HK-2 (cell line): ENCODE measurements around the gene SYNRG.

ENCODE experiments used
- DNase-seq: peaks from one replicate; pipeline ENCODE4 v3.0.0-alpha.2; 2018; ENCODE audit not compliant: unreplicated experiment

The SYNRG gene

GRCh38 chr17:37500378-37500777, 108.8 kb downstream of the SYNRG start:
- no peak for DNase-seq

DNA sequence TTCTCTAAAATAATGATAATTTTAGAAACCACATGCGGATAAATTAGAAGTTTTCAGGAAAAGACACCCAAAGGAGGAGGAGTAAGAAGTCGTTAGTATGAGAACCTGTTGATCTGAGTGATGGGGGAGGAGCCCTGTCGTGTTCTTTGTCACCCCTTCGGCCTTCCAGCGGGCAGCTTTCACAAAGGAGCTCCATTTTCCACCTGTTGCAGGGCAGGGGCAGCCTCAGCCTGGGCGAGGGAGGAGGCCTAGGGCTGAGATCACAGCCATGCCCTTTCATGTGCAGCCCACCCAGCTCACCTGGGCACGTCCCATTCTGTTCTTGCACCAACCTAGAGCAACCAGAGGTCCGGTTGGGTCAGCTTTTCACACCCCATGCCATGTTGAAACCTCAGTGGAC, 114.2 kb downstream of the SYNRG start:
- DNase-seq = no peak

DNA sequence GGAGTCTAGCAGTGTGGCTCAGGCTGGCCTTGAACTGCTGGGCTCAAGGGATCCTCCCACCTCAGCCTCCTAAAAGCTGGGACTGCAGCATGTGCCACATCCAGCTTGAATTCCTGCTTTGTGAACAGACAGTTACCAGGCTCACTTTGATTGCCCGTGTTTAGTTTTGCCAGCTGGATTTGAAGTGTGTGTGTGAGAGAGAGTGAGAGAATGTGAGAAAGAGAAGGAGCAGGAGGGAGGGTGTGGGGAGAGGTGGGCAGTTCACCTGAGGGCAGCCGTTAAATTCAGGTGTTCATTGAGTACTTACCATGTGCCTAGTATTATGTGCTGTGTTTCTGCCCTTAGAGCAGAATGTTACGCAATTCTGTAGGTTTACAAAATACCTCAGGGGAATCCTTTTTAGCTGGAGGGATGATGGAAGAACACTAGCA, 114.8 kb downstream of the SYNRG start:
- DNase-seq = no peak

GRCh38 chr17:37493249-37494027, 115.8 kb downstream of the SYNRG start:
- peak; percentile 21 for DNase-seq

DNA sequence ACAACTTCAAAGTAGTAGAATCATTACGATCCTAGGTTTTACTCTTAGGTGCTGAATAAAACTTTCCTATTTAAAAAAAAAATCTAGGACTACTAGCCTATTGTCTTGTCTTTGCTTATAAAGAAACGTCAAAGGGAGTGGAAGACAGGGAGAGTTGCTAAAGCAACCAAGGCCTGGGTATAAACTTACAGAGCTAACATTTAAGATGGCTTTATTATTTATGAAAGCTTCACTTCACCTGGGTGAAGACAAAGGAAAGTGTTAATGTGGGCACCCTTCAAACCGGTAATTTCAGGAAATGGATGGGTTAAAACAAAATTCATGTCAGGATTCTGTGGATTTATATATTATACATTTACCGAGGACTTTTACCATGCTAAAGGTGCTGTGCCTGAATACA, 117.1 kb downstream of the SYNRG start:
- DNase-seq = no peak

DNA sequence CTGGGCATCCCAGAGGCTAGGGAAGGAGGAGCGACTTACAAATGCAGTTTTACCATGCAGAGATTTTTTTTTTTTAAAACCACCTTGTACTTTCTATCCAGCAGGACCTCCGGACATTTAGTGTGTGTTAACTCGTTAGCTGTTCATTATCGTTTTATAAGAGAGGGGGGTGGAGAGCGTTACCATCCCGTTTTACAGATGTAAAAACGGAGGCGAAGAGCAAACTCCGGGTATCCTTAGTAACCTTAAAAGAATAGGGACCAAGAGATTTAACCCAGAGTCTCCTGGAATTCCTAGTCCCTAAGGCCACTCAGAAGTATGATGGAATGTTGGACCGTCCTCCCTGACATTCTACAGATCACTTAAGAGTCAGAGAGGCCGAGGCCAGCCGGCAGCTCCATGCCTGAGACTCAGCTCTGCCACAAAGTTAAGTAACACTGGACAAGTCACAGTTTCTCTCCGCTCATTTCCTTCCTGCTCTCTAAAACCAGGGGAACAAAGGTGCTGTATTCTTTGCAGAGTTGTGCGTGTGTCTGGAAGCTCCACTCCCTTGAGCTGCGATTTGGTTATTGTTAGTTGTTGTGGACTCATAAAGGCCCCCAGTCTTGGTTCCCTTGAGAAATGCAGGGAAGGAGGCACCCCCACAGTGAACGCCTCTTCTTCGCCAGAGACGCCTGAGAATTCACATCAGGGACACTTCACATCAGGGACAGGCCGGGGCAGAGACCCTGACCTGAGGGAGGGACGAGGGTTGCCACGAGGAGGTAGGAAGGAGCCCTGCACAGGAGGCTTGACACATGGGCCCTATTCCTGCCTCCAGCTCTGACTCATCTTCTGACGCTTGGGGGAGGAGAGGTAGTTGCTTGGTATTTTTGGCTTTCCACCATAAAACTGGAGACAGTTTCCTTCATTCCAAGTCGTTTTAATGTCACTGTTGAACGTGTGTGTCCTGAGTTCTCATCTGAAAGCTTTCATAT, 118.3 kb downstream of the SYNRG start:
- peak; percentile 70 for DNase-seq

DNA sequence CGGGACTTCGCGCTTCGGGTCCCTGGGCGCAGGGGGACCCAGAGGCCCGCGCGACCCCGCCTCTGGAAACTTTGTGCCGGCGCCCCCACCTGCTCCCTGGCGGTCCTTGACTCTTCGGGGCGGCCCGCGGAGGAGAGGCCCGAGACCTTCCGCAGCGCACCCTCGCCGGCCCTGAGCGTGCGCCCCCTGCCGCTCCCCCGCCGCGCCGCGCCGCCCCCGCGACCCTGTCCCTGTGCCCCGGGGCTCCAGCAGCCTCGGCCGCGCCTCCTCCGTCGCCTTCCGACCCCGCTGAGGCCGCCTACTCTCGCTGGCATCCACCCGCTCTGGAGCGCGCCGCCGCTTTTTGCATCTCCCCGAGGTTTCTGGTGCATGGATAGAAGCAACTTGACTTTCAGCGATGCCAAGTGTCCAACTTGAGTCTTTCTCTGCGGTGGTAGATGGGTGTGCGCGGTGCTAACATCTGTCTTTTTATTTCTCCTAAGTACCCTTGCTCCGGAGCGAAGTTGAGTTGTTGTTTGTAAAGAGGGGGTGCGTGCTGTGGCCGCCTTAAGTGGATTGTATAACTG, 119.1 kb downstream of the SYNRG start:
- DNase-seq = peak; percentile 60

GRCh38 chr17:37489197-37490001, 119.8 kb downstream of the SYNRG start, which contains the start of gene DUSP14:
Gene DUSP14, plus strand, starts transcription at chr17:37489891. Its CDS starts 22,382 bp downstream, at chr17:37512273.
- peak; percentile 82 for DNase-seq

DNA sequence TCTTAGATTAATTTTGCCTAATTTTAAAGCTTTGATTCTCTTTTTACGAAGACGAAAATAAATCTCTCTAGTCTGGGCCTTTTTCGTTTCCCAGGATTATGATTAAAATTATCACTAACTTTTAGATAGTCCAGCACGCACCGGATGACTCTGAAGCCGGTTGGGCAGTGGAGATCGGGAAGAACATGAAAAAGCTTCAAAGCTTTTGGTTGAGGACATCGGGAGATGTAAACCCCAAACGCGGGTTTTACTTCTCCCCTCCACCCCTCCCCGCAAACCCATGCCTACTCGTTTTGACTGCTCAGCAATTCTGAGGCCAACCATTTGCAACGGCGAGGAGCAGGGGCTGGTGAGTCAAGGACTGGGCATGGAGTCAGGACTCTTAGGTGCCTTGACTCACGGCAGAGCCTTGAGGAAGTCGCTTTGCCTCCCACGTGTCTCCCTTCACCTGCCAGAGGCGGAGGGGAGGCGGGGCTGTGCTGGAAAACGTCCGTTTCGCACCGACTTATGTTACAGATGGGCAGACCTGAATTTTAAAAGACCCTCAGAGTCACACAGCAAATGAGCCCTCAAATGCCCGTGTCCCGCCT, 120.5 kb downstream of the SYNRG start:
- DNase-seq = peak; percentile 92

DNA sequence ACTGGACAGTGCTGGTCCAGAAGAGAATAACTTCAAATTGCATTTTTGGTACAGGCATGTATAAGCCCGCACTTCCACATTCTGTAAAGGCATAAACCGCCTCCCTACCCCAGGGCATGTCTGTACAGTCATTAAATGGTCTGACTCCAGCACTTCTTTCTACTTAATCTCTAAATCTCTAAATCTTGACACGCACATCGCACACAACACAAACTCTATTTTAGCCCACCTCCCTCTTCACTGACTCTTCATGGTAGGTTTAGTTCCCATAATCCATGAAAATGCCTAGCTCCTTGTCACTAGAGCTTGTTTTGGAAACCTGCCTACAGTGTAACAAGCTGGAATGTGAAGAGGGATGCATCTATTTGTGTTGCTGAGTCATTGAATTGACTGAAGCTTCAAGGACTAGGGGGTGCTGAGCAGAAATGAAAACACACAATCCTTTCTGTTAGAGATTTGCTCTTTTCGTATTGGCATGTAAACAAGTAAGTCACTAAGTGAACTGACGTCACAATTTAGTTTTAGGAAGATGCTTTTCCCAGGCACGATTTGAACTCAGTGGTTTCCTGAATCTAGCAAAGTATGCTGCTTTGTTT, 121.1 kb downstream of the SYNRG start:
- peak; percentile 35 for DNase-seq

GRCh38 chr17:37485938-37486570, 123.2 kb downstream of the SYNRG start:
- no peak for DNase-seq

GRCh38 chr17:37483311-37484039, 125.7 kb downstream of the SYNRG start:
- DNase-seq = no peak

DNA sequence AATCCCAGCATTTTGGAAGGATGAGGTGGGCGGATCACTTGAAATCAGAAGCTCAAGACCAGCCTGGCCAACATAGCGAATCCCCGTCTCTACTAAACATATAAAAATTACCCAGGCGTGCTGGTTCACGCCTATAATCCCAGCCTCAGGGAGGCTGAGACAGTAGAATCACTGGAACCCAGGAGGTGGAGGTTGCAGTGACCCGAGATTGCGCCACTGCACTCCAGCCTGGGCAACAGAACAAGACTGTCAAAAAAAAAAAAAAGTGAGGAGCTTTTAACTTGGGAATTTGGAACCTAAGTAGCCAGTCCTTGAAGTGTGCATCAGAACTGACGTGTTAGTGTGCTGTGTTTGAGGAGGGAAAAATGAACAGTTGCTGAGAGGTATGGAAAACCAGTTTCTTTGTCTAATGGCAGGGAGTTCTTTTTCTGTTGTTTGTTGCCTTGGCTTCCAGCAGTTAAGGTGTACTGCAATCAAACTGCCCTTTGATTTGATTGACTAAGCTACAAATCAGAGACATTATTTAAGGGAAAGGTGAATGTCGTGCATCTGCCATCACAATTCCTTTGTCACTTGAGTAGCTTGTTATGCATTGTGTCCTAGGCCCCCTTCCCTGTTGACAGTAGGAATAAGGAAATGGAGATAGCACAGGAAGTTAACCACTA, 128.1 kb downstream of the SYNRG start:
- no peak for DNase-seq

DNA sequence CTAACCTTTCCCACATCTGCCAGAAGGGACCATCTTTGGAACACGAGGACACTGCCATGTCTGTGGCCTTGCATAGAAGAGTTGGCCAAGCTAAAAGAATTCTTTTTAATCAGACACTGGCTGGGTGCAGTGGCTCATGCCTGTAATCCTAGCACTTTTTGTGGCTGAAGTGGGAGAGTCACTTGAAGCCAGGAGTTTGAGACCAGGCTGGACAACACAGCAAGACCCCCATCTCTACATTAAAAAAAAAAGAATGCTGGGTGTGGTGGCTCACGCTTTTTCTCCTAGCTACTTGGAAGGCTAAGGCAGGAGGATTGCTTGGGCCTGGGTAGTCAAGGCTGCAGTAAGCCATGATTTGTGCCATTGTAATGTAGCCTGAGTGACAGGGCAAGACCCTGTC, 128.8 kb downstream of the SYNRG start:
- DNase-seq = no peak

- DNase-seq = no peak
These were observed 130.2 kb downstream of the SYNRG start for GRCh38 chr17:37479025-37479424.

- DNase-seq = no peak
These were observed 131.0 kb downstream of the SYNRG start for GRCh38 chr17:37478187-37478586.

- no peak for DNase-seq
These were observed 132.6 kb downstream of the SYNRG start for GRCh38 chr17:37476431-37477120.

GRCh38 chr17:37475731-37476420, 133.3 kb downstream of the SYNRG start:
- no peak for DNase-seq
